Umbilical cord (tissue), 2 donors: ENCODE results near the gene SAMD9L. TPM values are rescaled to one million over a fixed set of nuclear protein-coding genes. Genes with fewer than 3 reads are reported as not detected.
A peak's percentile ranks its signal among the peaks of the same experiment; 100 is the strongest.
"Not testable (repeated sequence)": the region's sequence is repeated elsewhere in the genome, so short reads cannot be mapped to it uniquely, and the experiment has no call there.

Experiments
- DNase-seq: peaks from one replicate; pipeline ENCODE4 v3.0.0-alpha.2; 2015; ENCODE audit warnings: low spot score
- total RNA-seq: library from RNA; depleted of rRNA; stranded (reverse); fragments of >200 nt; gene quantifications from one replicate; pipeline ENCODE4 v1.2.3, GENCODE V29; 2014; ENCODE audit warnings: low replicate concordance; ENCODE audit not compliant: insufficient read depth

Gene SAMD9L
- total RNA-seq, 1 donor from 2014 or later: 20.0 TPM

GRCh38 chr7:93146036-93146435 lies 2.1 kb downstream of the SAMD9L start:
- DNase-seq: no peak

GRCh38 chr7:93145354-93145753 lies 2.8 kb downstream of the SAMD9L start:
- no peak for DNase-seq

GRCh38 chr7:93142127-93142526 lies 6.1 kb downstream of the SAMD9L start:
- no peak for DNase-seq

- DNase-seq: no peak
These were observed 7.5 kb downstream of the SAMD9L start for GRCh38 chr7:93140582-93141191.

GRCh38 chr7:93138576-93138975 lies 9.6 kb downstream of the SAMD9L start:
- DNase-seq: no peak

GRCh38 chr7:93133005-93133404 lies 15.2 kb downstream of the SAMD9L start:
- DNase-seq: no peak

- no peak for DNase-seq
These were observed 16.0 kb downstream of the SAMD9L start for GRCh38 chr7:93132216-93132615.

- DNase-seq: not testable (repeated sequence)
These were observed 21.2 kb downstream of the SAMD9L start for GRCh38 chr7:93126954-93127353.

GRCh38 chr7:93123532-93123931 lies 24.7 kb downstream of the SAMD9L start:
- DNase-seq: not testable (repeated sequence)

GRCh38 chr7:93120592-93121549 lies 27.3 kb downstream of the SAMD9L start:
- no peak for DNase-seq

GRCh38 chr7:93119191-93119905 lies 28.8 kb downstream of the SAMD9L start:
- DNase-seq: no peak

- peak; percentile 76 for DNase-seq
These were observed 30.2 kb downstream of the SAMD9L start, which contains the start of gene SAMD9 for GRCh38 chr7:93117852-93118530. Gene SAMD9 (minus strand): TSS chr7:93117979. CDS start chr7:93106097, 11,882 bp downstream.

- DNase-seq: no peak
These were observed 30.9 kb downstream of the SAMD9L start for GRCh38 chr7:93117327-93117726.

GRCh38 chr7:93115796-93116195 lies 32.4 kb downstream of the SAMD9L start:
- DNase-seq: no peak

- DNase-seq: no peak
These were observed 40.2 kb downstream of the SAMD9L start for GRCh38 chr7:93108003-93108402.

GRCh38 chr7:93097388-93097787 lies 50.8 kb downstream of the SAMD9L start:
- DNase-seq: no peak

- DNase-seq: no peak
These were observed 55.3 kb downstream of the SAMD9L start for GRCh38 chr7:93092757-93093370.
